ENCODE measurements around the gene TOGARAM2. TPM values are rescaled to one million over a fixed set of nuclear protein-coding genes. Genes with fewer than 3 reads are reported as not detected.

The TOGARAM2 gene
- total RNA-seq, 1 donor from 2014 or later, result 0.69 TPM

DNA sequence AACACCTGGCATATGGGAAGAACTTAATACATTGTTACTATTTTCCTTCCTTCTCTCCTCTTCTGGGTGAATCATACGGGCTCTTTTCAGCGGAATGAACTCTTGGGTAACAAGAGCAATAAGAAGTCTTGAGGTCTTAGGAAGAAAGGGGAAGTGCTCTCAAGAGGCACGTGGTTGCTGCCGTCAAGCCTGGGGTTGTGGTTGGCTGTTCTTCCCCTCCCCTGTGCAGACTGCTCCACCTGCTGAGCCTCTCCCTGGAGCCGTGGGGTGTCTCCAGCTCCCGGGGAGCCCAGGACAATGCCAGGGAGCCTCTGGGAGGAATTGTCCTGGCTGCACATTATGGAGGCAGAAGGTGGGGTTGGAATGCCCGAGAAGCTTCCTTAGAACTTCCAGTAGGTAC, 19.4 kb downstream of the TOGARAM2 start:
- DNase-seq, result no peak

DNA sequence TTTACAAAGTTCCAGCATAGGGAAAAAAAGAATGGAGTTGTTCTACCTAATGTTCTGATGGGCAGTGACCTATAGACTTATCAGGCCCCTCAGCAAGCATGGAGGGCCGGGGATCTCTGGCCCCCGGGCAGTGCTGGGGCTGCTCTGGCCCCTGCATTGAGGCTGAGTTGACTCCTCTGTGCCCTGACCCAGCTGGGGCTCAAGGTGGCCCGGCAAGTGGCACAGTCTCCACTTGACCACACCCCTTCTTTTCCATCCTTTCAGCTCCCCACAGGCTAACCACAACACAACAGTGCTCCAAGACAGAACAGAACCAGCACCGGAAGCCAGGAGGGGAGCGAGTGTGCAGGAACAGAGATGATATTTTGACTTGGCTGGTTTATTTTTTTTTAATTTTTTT, 19.9 kb downstream of the TOGARAM2 start:
- DNase-seq, result no peak

DNA sequence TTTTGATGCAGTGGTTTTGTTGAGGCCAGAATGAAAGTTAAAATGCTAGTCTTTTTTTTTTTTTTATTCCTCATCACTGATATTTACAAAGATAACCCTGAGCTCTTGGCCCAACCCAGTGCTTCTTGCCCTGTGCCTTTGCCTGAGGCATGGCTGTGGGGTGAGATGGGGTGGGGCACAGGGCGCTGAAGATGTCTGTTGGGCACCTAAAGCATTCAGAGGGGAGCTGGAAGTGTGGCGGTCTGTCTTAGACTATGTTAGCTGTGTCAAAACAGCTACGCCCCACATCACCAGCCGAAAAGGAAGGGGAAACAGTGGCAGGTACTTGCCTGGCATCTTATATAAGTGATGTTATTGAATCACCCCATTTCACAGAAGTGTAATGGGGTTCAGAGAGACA, 20.7 kb downstream of the TOGARAM2 start:
- no peak for DNase-seq

DNA sequence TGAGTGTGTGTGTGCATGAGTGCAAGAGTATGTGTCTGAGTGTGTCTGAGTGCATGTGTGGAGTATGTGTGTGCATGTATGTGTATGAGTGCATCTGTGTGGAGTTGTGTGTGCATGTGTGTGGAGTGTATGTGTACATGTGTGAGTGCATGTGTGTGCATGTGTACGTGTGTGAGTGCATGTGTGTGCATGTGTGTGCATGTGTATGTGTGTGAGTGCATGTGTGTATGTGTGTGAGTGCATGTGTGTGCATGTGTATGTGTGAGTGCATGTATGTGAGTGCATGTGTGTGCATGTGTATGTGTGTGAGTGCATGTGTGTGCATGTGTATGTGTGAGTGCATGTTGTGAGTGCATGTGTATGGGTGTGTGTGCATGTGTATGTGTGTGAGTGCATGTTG, 23.7 kb downstream of the TOGARAM2 start:
- no peak for DNase-seq

DNA sequence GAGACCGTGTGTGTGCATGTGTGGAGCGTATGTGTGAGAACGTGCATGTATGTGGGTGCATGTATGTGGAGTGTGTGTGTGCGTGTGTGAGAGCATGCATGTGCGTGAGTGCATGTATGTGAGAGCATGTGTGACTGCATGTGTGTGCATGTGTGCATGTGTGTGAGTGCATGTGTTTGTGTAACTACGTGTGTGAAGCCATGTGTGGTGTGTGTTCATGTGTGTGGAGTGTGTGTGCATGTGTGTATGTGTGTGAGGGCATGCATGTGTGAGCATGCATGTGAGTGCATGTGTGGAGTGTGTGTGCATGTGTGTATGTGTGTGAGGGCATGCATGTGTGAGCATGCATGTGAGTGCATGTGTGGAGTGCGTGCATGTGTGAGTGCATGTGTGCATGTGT, 24.2 kb downstream of the TOGARAM2 start:
- DNase-seq, result no peak

DNA sequence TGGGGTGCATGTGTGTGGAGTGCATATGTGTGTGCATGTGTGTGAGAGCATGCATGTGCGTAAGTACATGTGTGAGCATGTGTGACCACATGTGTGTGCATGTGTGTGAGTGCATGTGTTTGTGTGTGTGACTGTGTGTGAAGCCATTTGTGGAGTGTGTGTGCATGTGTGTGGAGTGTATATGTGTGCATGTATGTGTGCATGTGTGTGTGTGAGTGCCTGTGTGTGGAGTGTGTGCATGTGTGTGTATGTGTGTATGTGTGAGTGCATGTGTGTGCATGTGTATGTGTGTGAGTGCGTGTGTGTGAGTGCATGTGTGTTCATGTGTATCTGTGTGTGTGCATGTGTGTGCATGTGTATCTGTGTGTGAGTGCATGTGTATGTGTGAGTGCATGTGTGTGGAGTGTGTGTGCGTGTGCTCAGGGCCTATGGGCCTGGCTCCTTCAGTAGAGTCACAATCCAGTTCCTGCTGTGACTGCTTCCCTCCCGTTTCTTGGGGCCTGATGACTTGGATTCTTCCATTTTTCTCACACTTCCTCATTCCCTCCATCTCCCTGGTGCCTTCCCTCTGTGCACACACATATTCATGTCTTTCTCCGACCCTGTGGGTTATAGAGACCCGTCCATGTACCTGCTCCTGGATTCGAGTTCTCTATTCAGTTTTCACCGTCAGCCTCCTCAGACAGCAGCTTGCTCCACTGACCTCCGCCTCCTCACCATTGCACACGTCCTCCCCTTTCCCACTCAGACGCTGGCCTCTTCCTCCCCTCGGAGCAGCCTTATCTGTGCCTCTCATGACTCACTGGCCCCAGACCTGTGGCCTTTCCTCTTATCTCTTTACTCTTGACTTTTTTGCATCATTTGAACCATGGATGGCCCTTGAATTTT, 25.2 kb downstream of the TOGARAM2 start:
- no peak for DNase-seq

DNA sequence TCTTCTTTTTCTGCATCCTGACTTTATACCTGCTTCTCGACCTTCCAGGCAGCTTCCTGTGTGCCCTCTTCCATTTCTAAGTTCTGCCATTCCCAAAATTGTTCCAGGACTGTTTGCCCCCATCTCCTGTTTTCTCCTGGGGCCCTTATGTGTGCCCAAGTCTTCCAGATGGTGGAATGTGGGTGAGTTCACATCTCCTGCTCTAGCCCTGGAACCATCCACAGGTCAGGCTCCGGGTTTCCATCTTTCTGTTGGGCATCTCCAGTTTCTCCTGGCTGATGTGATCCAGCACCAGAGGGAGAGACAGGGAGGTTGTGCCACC, 25.8 kb downstream of the TOGARAM2 start:
- no peak for DNase-seq

DNA sequence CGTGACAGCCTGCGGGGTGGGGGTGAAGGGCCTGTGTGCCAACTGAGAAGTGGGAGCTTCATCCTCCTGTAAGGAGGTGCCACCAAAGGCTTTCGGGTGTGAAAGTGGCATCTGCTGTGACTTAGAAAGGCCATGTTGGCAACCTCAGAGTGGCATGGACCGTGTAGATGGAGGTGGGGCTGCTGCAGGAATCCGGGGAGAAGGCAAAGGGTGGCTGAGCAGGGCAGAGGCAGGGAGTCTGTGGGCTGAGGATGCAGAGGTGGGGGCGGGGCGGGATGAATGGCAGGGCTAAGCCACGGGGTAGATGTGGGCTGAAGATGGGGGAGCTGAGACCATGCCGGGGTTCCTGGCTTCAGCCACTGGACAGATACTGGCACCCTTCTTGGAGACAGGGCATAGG, 28.2 kb downstream of the TOGARAM2 start:
- DNase-seq, result no peak

DNA sequence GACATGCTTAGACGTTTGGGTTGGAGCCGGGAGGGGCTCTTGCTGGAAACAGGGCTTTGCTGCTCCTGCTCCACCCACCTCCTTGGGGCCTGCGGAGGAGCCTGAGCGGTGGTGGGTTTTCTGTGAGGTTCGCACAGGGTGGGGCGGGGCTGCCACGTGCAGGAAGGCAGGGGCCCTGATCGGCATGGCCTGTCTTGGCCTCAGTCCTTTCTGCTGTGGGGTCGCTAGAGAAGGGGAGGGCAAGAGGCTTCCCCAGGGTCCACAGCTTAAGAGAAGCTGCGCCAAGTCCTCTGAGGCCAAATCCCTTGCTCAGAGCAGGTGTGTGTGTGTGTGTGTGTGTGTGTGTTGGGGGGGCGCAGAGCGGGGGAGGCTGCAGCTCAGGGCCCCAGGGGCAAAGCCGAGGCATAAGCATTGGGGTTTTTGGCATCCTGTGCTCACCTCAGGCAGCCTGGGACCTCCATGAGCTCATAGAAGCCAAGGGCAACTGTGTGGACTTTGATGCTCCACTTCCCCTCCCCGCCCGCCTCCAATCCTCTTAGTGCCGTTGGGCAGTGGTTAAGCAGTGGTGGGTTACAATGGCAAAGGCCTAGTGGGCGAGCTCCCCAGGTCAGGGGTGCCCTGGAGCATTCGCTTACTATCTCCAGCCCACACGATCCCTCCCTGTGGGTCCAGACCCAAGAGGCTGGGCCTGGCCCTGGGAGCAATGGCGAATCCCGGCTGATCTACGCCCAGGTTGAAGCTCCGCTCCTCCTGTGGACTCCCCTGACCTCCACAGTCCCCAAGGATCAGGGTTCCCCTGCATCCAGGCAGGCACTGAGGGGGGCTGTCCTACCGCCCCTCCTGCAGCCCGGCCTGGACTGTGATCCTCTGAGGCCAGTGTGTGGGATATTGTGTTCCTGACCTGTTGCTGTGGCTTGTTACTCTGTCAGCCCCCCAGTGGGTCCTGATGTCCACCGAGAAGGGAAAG, 28.9 kb downstream of the TOGARAM2 start:
- no peak for DNase-seq

DNA sequence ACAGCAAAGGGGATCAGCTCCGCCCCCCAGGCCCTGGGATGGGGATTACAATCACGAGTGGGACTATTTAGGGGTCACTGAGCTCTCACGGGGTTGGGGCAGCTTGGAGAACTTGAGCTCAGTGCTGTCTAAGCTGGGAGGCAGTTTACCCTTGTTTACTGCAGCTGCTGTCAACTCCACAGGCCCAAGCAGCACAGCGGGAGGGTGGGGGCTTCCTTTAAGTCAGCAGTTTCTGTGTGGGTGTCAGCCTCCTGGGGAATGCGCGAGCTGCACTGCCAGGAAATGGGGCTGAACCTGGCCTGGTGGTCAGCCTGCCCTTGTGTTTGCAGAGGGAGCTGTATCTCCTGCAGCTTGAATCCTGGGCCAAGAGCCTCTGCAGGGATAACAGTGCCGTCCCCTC, 29.8 kb downstream of the TOGARAM2 start:
- DNase-seq, result no peak

DNA sequence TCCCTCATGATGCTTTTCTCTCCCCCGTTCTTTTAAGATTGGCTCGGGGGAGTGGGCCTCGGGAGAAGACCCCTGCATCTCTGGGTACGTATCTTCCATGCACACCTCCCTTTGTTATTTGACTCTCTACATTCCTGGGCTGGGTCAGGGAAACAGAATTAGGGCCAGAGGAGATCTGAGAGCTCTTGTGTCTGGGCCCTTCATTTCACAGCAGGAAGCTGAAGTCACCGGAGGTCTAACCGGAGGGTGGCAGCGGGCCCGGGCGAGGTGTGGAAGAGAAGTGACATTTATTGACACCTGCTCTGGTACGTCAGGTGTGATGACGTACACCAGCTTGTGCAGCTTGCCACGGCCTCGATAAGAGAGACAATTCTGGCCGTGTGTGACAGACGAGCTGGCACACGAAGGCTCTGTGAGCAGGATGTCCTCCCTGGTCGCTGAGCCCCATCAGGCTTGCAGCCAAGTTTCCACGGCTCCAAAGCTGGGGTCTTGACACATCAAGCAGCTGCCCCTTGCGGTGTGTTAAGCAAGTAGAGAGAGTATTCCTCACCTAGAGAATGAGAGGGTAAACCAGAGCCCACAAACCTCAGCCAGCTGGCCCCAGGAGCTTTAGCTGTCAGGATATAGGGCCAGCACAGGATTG, 30.4 kb downstream of the TOGARAM2 start:
- no peak for DNase-seq

DNA sequence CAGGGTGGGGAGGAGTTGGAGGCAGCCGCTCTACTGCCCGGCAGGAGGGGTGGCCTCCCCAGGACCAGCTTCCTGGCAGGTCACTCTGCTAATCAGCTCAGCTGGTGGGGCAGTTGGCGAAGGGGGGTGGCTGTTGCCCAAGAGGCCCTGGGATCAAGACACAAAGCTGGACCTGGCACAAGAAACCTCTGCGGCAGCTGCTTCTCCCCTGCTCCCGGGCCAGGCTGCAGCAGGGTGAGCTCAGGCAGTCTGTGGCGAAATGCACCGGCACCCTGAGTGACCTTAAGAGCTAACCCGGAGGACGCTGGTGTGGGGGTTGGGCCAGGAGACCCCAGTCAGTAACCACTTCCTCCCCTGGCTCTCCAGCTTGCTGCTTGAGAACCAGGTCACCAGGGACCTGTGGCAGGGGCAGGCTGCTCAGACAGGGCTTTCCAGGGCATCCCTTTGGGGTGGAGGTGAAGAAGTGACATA, 31.1 kb downstream of the TOGARAM2 start:
- no peak for DNase-seq

DNA sequence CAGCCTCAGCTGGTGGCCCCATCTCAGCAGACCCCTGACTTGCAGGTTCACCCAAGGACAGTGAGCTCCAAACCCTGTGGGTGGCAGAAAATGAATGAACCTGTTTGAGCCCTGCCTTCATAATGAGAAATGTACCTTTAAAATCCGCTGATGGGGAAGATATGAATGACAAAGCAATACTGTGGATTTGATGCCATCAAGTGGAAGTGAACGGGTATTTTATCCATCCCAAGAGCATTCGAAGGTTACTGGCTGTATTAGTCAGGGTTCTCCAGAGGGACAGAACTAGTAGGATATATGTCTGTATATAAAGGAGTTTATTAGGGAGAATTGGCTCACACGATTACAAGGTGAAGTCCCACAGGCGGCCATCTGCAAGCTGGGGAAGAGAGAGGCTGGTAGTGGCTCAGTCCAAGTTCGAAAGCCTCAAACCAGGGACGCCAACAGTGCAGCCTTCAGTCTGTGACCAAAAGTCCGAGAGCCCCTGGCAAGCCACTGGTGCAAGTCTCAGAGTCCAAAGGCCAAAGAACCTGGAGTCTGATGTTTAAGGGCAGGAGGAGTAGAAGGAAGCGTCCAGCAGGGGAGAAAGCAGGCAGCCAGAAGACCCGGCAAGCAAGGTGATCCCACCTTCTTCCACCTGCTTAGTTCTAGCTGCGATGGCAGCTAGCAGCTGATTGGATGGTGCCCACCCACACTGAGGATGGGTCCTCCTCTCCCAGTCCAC, 32.1 kb downstream of the TOGARAM2 start:
- DNase-seq, result no peak

DNA sequence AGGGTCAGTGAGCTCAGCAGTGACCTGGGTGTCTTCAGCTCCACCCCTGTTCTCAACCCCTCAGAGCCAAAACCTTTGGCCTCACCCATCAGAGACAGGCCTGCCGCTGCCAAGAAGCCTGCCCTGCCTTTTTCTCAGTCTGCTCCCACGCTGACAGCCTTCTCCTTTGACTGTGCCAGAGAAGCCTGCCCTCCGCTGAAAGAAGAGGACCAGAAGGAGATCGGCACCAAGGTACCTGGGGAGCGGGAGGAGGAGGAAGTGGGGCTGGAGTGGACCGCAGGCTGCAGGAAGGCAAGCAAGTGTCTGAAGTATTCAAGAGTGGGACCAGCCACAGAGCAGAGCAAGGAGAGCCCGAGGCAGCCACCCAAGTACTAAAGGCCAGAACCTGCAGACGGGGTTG, 33.2 kb downstream of the TOGARAM2 start:
- no peak for DNase-seq

DNA sequence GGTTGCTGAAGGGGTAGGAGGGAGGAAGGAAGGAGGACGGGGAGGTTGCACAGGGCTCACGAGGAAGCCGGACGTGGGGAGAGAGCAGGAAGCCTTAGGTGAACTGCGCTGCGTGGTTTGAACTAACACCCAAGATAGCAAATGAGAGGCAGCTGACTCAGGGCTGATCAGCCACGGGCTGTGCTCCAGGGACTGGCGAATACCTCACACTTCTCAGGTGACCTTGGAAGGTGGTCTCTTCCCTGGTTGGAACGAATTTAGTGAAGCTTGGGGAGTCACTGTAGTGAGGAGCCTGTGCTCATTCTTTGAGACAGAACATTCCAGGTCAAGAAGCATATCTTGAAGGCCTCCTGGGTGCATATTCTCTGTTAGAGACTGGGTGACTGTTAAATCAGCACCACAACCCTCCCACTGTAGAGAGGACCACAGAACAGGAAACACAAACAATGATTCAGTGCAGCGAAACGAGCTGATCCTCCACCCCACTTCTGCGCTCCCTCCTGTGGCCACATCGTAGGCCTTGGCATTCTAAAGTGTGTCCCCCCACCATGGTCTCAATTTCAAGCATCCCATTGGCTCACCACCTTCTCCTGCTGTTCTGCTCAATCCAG, 33.8 kb downstream of the TOGARAM2 start:
- no peak for DNase-seq

DNA sequence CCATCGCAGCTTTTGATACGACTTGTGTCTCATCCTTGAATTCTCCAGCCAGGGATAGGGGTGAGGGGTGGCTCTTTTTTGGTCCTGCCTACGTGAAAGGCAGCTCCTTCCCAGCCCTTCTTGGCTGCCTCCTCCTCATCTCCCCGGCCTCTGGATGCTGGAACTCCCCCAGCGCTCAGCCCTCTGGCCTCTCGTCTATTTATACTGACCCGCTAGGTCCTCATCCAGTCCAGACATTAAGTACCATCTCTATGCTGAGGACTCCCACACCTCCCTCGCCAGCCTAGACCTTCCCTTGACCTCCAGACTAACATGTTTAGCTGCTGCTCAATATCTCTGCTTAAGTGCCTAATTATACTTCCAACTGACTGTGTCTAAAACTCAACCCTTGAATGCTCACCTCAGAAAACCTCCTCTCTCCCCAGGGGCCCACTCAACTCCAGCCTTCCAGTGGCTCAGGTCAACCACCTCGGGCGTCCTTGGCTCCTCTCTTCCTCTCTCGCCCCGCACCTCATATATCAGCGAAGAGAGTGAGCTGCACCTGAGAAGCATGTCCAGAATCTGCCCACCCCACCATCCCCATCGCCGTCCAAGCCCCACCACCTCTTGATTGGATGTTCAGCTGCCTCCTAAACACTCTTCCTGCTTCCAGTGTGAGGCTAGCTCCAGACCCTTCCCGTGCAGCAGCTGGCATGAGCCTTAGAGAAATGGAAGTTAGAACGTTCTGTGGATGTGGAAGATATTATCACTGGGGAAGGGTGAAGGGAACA, 34.8 kb downstream of the TOGARAM2 start:
- DNase-seq, result no peak

DNA sequence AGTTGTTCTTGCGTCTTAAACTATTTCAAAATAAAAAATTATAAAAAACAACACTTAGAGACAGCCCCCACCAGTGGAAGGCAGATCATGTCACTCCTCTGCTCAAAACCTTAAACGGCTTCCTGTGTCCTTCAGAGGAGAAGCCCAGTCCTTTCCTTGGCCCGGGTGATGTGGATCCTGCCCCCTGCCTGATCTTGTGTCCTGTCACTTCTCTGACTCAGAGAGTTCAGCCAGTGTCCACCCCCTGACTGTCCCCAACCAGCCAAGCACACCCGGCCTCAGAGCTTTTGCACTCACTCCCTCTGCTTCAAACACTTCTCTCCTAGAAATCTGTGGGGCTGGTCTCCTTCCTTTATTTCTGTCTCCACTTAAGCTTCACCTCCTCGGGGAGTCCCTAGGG, 35.4 kb downstream of the TOGARAM2 start:
- no peak for DNase-seq

DNA sequence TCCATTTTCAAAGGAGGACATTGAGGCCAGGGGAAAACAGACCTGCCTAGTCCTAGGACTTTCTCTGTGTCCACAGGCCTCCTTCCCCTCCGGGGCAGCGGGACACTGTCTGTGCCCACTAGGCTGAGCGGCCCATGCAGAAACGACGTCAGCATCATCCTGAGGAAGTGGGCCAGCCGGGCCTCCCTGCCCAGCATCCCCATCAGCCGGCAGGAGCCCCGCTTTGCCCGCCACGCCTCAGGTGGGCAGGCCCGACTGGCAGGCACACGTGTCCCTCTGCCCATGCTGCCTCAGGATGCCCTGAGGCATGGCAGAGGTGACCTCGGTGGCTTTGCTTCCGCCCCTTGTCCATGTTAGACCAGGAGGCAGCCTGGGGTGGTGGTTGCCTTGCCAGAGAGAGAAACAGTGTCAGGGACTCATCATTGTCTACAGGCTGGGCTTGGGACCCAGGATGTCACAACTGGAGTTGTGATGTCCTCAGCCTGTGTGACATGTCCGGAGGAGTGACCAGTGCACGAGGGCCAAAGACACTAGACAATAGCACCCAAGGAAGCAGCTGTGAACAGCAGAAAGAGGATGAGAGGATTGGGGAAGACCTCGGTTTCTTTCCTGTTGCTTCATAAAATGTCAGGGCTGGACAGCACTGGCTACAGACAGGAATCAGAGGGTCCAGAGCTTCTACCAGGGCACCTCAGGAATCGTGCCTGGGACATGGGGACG, 36.8 kb downstream of the TOGARAM2 start:
- DNase-seq, result no peak

DNA sequence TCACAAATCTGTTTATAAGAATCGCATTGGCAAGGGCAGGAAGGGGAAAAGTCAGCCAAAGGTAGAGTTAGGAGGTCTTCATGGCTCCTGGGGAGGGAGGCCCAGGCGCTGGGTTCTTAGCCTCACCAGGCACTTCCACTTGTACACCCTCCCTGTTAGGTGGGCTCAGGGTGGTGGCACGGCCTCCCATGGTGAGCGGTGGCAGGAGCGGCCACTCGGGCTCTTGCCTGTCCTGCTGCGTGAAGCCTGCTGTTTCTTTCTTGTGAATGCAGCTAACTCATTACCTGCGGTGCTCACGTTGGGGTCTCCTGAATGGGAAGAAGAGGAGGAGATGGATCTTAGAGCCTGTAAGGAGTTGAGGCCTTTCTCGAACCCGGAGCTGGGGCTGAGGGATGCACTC, 40.8 kb downstream of the TOGARAM2 start:
- no peak for DNase-seq

DNA sequence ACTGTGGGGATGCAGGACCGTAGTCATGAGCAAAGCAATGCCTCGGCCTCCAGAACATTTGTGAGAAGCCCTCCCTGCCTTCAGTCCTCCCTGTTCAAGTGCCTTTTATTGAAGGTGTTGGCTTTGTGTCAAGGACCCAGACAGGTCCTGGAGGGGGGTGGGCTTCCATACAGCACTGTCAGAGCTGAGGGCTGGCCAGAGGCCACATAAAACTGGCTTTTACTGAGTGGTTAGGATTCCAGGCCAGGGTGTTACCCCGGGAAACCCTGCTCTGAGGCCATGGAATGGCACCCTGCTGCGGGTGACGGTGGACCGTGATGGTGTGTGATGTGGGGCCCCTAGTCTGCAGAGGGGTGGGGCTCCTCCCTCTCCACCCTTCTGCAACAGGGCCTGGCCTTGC, 41.6 kb downstream of the TOGARAM2 start:
- DNase-seq, result no peak
